GM18498 (cell line): ENCODE results near the gene PSMB1.

ENCODE experiments used
- ATAC-seq: cut with Tn5 transposase; IDR thresholded peaks from one replicate; pipeline ENCODE4 v1.9.1; 2021; ENCODE audit warnings: mild to moderate bottlenecking, moderate library complexity; ENCODE audit not compliant: unreplicated experiment

PSMB1 gene

DNA sequence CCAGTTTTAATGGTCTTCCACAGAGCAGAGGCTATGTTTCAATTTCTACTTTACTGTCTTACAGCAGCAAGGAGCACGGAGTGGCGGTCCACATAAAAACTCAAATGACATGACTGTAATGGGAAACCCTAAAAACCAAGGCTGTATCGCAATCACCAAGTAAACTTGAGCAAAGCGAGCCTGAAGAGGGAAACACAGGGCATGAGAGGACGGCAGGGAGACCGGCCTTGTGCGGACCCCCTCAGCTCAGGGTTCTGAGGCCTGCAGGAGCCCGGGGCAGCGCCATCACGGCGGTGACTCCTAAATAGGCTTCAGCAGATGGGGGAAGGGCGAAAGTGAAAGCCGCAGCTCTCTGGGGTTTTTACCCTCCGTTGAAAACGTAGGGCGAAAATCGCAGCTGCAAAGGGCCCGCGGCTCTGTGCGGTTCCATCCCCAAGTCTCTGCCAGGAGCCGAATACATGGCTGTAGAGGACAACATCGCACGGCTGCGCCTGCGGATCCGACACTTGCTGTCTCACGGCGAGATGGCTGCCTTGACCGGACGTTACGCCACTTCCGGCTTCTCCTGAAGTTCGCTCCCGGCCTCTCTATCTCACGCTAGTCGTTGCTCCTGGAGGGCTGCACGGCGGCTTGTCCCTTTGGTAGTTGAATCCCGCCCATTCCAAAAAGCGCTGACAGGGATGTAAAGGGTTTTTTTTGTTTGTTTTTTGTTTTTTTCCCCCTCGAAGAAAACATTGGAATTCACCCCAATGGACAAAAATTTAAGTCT is at the start of gene PSMB1:
Gene PSMB1, minus strand, starts transcription at position 543 of the 769 bp plus-strand sequence. Its CDS starts 65 bp downstream, at position 478.
- ATAC-seq: peak; percentile 57

DNA sequence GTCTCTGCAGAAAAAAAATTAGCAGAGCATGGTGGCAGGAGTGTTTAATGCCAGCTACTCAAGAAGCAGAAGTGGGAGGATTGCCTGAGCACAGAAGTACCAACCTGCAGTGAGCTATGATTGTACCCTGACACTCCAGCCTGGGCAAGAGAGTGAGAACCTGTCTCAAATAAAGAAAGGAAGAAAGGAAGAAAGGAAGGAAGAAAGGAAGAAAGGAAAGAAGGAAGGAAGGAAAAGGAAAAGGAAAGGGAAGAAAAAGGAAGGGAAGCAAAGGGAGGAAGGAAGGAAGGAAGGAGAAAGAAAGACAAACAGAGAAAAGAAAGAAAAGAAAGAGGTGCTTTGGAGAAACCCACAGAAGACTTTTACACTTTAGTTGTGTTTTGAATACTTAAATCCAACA is 44.2 kb upstream of the PSMB1 start:
- ATAC-seq: no peak

DNA sequence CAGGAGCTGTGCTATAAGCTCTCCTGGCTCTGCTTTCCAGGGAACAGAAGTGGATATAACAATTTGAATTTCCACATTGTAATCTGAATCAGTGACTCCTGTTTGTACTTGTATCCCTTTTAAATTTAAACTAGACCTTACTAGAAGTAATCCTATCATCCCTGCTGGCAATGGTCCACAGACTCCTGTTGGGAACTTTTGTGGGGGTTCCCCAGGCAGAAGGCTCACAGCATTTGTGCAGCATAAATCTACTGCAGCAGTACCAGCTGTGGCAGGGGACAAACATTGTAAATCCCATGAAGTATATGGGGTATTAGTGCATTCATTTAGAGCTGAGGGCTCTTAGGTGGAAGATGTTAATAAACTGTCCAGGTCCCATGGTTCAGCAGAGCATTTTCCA is 43.3 kb upstream of the PSMB1 start:
- no peak for ATAC-seq

DNA sequence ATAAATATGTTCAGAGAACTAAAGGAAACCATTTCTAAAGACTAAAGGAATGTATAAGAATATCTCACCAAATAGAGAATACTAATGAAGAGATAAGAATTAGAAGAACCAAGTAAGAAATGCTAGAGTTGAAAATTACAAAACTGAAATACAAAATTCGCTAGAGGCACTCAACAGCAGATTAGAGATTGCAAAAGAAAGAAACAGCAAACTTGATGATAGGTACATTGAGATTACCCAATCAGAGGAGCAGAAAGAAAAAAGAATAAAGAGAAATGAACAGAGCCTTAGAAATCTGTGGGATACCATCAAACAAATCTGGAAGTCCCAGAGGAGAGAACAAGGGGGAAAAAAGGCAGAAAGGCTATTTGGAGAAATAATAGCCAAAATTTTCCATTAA is 37.6 kb upstream of the PSMB1 start:
- no peak for ATAC-seq

DNA sequence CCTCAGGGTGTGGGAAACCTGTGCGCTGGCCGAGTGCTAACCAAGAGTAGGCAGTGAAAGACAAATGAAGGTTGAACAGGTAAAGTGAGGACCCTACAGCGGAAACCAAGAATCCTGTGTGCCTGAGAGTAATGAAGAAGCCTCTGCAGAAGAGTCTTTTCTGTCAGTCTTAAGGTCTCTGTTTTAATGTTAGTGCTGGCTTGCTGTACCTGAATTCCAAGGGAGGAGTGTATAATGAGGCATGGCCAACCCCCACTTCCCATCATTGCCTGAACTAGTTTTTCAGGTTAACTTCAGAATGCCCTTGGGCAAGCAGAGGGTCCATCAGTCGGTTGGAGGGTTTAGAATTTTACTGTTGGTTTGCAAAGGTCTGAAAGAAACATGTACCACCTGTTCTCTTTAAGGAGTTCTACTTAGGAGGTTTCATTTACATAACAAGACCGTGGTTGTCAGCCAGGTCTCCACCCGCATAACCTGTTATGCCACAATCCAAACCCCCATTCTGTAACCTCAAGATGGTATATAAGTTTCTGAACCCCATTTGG is 31.9 kb upstream of the PSMB1 start:
- ATAC-seq: peak; percentile 35

DNA sequence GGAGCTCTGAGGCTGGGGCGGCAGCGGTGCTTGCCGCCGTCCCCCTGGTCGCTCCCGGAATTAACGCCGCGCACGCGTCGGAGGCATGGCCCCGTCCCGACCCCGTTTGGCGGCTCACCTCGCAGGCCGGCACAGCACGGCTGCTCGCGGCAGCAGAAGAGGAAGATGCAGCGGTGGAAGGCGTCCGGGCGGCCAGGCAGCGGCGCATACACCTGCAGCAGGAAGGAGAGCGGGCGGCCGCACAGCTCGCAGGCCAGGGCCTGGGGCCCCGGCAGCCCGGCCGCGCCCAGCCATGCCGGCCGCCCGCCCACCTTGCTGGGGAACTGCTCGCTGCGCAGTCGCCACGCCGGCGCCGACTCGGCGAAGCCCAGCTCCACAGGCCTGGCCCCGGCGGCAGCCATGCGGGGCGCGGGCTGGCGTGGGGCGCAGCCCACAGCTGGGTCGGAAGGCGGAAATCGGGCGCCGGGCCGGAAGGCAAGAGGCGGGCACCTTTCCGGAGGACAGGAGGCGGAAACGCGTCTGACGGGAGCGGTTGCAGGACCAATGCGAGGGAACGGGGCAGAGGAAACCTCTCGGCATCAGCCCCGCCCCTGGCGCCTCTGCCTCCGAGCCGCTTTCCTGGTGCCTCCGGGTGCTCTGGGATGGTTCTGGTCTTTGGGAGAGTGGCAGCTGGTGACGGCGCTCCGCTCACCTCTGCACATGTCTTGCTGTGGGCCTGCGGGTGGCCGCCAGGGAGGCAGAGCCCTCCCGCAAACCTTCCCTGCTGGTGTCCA is 31.3 kb upstream of the PSMB1 start, which contains the start of gene PDCD2:
Gene PDCD2, minus strand, starts transcription at position 457 of the 773 bp plus-strand sequence. Its CDS starts 56 bp downstream, at position 401.
- peak; percentile 98 for ATAC-seq

DNA sequence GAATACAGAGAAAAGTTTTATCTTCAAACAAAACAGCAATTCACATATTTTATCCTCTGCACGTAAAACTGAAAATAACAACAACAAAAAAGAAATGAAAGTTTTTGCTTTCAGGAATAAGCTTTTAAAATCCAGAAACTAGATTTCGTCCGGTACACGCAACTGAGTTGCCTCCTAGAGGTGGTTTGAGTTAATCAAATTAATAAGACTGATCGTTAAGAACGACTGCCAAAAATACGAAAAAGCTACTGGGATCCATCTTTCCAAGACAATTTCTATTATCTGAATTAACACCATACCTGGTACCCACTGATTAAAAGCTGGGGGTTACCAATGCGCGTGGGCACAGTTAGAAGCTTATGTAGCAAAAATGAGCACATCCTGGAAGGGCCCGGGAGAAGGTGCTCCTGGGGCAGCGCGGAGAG is 30.7 kb upstream of the PSMB1 start:
- ATAC-seq: peak; percentile 1

DNA sequence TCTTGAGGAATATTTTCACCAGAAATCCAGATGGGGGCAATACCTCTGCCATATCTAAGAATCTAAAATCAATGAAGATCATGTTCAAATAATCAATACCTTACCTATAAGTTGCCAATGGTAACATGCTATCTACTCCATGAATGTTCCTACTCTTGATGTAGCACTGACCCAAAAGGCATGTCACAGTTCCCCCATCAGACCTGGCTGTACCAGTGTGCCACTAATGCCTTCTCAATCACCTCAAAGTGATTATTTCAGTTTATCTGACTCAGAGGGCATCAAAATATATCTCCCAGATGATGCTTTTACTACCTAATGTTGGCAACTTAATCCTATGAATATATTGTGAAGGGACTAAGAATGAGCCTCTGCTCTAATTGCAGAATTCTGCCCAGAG is 25.8 kb upstream of the PSMB1 start:
- no peak for ATAC-seq

DNA sequence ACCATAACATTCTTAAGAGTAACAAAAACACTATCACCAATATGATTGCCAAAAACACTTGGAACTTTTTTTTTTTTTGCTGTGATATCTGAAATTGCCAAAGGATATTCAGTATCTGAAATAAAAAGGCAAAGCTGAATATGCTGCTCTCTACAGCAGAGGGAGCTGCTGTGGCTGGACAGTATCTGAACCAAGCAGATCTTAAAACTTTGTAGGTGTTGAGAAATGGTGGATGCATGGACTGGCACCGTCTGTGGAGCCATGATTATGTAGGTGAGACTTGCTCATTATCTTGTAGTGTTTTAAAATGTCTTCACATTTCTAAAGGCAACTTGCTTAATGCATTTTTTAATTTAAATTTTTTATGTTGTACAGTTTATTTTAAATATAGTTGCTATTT is 22.1 kb upstream of the PSMB1 start:
- ATAC-seq: no peak

DNA sequence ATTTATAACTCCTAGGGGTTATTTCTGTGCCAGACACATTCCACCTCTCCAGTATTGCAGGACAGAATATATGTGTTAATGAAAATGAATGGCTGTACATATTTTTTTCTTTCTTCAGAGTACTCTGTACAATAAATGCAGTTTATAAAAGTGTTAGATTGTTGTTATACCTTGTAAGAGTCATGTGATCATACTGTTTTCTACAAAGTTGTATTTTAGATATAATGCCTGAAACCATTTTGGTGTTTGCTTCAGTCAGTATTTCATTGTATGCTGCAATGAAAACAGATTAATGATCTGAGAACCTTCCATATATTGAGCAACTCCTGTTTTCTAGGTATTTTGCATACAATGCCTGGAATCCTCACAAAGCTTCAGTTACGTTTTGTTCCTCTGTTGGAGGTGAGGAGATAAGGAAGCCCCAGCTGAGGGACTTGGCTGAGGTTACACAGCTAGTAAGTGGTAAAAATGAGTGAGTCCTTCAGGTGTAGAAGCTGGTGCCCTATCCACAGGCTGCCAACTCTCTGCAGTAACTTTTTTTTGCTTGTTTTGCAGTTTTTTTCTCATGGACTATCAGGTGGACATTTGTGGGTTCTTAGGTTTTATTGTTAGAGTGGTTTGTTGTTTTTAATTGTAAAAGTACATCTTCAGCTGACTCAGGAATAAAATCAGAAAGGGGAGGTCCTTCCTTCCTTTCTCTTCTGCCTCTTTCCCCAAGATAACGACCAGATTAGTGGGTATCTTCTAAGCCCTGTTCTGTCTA is 19.8 kb upstream of the PSMB1 start:
- ATAC-seq: no peak

DNA sequence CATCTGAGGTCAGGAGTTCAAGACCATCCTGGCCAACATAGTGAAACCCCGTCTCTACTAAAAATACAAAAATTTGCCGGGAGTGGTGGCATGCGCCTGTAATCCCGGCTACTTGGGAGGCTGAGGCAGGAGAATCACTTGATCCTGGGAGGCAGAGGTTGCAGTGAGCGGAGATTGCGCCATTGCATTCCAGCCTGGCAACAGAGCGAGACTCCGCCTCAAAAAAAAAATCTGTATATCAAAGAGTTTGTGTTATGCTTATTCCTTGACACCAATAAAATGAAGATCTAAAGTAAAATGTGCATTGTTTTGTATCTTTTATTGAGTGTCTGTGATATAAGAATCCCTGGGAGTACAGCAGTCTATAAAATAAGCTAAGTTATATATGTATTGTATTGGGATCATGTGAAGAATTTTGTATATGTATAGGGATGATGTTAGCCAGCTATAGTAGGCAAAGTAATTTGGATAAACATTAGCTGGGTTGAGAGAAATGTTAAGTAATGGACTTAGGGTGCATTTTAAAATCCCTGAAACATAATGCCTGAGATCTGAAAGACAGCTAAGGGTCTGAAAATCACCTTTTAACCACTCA is 11.9 kb upstream of the PSMB1 start:
- ATAC-seq: no peak

DNA sequence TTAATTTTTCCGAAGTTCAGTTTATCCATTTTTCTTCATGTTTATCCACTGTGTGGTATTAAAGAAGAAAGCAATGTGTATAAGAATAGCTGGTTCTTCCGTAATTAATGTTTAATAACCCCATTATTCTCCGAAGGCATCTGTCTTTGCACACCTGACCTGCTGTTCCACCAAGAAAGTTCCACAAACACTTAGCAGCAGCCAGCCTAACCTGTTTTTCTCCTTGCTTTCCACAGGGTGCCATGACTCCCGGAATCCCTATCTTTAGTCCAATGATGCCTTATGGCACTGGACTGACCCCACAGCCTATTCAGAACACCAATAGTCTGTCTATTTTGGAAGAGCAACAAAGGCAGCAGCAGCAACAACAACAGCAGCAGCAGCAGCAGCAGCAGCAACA is 8.4 kb upstream of the PSMB1 start:
- no peak for ATAC-seq

DNA sequence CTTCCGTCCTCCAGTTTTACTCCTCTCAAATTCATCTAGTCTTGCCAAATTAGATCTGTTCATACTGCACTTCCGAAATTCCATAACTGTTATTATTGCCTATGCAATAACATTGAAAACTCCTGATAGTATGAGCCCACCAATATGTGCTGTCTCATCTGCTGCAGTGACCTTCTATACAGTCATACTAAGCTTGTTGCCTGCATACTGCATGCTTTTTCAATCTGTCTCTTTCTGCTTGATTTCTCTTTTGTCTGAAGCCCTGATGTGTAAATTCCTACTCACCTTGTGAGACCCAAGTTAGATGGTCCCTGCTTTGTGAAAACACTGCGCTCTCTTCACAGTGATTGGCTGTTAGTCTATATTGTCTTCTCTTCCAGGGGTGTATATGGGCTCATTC is 2.2 kb upstream of the PSMB1 start:
- no peak for ATAC-seq

DNA sequence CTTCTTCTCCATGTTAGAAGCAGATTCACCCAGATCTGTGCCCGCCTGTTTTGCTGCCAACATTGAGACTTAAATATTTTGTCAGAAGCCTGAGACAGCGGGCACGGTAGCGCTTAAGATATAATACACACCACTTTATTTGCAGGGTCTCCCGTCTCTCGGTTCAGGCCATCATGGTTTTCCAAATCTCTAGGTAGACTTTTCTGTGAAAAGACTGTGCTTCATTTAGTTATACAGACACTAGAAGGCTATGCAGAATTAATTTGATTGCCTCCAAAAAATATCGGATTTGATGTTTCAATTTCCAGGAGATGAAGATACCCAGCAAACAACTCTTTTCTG is 1.7 kb upstream of the PSMB1 start:
- ATAC-seq: no peak

DNA sequence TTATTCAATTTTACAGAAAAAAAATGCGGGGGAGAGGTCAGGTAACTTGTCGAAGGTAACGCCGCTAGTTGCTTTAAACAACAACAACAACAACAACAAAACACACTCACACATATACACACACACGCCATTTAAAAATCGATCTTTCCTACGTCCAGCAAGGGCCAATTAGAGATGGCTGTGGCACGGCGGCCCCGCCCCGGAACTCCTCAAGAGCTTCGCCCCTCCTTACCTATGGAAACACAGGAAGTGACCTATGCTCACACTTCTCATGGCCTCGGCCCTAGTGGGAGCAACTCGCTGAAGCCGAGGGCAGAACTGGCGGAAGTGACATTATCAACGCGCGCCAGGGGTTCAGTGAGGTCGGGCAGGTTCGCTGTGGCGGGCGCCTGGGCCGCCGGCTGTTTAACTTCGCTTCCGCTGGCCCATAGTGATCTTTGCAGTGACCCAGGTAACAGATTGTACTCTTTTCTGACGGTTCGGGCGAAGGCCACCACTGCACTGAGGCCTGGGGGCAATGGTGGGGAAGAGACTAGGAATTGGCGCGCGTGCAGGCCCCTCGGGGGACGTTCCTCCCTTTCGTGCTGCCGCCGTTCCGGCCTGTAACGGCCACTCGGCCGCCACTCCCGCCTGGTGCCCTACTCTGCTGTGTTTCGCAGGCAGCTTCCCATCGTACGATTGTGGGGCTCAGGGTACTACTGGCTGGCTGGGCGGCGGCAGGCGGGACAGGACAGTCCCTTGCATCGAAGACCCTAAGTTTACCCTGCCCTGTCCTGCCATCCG is 1.1 kb upstream of the PSMB1 start, which contains the start of gene TBP:
Gene TBP, plus strand, starts transcription at position 357 of the 783 bp plus-strand sequence. CDS start 2,661 bp downstream, outside the sequence.
- ATAC-seq: peak; percentile 95

DNA sequence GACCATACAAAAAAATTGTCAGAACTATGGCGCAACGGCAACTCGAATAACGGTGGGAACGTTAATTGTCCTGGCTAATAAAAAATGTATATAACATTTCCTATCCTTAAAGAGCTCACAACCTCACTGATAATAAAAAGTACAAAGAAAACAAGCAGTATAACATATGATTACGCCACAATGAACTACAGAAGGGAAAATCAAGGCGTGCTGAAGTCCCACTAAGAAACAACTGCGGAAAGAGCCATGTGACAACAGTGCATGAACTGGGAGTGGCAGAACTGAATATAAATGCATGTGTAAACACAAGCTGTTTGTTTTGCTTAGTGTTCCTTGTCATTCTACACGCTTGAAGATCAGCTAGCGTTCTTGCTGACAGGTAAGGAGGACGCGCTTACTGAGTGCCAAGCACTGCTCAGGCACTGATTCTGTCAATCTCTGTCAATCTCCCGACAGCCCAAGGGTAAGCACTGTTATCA is 466 bp upstream of the PSMB1 start:
- ATAC-seq: peak; percentile 44

DNA sequence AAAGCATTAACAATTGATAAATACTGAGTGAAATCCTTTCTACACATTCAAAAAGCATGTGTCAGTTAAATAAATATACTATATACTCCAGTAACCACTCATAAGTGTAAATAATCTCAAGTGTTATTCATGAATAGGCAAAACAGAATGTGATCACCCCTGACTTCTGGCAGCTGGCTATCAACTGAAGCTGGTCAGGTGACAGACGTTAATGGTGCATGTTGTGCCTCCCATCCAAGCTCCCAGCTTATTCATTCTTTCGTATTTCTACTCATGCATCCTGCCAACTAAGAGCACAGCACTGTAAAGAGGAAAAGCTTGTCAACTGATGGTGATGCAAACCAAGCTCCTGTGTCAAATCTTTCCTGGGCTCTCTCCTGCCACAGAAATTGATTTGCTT is 7.7 kb downstream of the PSMB1 start:
- ATAC-seq: no peak

DNA sequence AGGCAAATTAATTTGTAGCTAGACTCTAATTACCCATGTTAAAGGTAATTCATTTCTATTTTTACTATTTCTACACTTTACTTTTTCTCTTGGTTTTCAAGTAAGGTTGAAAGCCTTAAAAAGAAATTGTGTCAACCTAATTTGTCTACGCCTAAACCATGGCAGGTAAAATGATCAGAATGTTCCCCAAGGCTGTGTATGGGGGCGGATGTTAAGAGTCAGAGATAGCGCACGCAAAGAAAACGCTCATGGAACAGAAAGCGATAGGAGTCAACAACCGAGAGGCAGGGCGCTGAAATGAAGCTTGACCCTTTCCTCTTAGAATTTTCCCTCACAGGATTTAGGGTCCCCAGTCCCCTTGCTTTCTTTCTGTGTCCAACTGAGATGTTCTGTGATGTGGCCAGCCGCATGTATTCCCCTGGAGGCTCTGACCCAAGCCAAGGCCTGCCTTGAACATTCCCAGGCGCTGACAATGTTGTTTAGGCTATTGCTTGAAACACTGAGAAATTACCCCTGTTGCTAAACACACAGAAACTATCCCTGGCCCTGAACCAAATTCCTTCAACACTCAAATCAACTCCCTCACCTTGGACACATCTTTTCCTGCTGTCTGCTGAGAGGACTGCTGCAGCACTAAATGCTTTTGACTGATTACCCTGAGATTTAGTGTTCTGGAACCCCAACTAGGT is 10.9 kb downstream of the PSMB1 start:
- ATAC-seq: no peak

DNA sequence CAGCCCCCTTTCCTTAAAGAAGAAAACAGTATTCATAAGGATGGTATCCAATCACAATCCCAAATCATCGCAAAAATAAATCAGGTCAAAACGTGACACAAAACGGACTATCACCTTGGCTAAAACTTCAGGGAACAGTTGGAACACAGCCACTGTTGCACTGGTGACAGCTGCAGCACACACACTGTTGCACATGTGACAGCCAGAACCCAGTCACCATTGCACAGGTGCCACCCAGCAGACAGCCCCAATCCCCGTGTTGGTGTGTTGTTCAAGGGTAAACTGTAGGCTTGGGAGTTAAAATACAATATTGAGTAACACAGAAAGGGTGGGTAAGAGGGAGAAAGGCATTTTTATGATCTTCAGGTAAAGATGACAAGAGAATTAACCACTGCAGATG is 15.8 kb downstream of the PSMB1 start:
- ATAC-seq: no peak
